Measurements from ENCODE around the gene TTLL7.
"Not testable (repeated sequence)": the region's sequence is repeated elsewhere in the genome, so short reads cannot be mapped to it uniquely, and the experiment has no call there.

TTLL7 gene

DNA sequence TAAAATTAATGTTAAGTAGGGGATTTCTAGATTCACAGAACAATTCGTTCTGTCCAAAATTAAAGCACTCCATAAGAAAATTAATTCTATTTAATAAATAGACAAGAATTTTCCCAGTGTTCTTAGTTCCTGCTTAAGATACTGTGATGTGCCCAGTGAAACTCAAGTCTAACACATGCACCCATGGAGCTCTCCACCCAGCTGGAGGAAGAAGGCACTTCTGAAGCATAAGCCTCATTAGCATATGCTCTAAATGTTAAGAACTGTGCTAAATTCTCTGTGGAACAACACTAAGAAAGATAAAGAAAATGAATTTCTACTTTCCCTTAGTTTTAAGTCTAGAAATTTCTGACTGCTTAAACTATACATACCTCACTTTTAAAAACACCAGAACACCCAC is 71.2 kb downstream of the TTLL7 start:
- no peak for DNase-seq

DNA sequence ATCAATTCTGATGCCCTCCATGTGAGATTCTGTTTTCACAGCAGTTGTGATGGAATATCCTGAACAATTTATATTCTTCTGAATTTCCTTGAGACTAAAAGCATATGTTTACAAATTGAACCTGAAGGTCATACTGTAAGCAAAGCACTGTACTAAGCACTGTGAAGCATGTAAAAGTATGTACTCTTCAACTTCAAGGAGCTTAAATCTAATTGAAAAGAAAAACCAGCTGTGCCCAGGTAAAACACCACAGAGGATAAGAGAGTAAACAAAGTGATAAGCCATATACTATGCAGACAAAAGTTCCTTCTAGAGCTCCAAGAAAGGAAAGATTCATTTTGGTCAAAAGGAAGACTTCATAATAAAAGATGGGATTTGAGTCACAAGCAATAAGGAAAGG is 71.9 kb downstream of the TTLL7 start:
- no peak for DNase-seq

DNA sequence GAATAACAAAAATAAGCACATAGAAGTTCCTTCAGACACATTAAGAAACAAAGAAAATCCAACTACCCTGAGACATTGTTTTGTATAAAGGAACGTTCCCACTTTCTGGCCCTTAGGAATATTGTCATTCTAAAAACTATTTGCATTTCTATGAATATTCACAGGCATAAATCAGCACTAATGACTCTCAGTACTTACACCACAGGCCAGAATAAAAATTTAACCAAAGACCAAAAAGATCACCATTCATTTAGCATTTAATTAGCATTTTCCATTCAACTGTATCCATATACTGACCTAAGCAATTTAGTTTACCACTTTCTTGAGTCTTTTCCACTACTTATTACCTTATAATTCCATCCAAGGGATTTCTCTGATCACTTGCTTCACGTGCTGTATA is 75.4 kb downstream of the TTLL7 start:
- DNase-seq: no peak

GRCh38 chr1:83922431-83922830 is 76.5 kb downstream of the TTLL7 start:
- DNase-seq: no peak

- DNase-seq: no peak
These were observed 78.6 kb downstream of the TTLL7 start for GRCh38 chr1:83920320-83920719.

DNA sequence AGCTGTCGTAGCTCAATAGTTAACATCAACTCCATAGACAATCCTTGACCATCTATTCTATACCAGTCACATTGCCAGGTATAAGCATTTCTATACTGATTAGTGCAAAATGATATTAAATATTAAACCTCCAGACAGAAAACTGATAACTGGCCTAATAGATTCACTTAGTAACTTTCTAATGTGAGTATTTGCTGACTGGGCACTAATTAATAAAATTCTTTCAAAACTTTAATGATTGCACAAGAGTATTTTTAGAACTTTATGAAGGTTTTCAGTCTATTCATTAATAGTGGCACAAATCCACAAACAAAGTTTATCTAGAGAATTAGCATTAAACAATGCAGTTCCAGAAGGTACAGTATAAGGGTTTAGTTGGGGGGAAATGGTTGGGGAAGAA is 79.1 kb downstream of the TTLL7 start:
- DNase-seq: no peak

GRCh38 chr1:83918688-83919285 is 80.1 kb downstream of the TTLL7 start:
- DNase-seq: no peak

GRCh38 chr1:83917959-83918358 is 81.0 kb downstream of the TTLL7 start:
- no peak for DNase-seq

GRCh38 chr1:83916094-83916493 is 82.8 kb downstream of the TTLL7 start:
- DNase-seq: not testable (repeated sequence)

- DNase-seq: no peak
These were observed 86.1 kb downstream of the TTLL7 start for GRCh38 chr1:83912876-83913275.

DNA sequence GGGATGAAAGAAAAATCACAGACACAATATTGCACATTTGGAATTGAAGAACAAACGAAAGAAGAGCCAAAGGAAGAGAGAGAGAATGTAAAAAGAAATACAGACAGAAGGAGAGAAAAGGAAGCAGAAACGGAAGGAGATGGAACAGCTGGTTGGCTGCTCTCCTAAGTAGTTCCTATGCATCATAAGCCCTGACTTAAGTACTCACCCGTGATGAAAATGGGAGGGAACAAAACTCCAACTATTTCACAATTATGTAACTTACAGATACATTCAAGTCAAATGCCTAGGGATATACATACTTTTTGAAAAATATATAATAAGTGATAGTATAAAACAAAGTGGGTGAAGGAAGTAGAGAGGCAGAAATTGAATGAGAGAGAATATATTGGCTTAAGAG is 88.5 kb downstream of the TTLL7 start:
- peak; percentile 34 for DNase-seq

DNA sequence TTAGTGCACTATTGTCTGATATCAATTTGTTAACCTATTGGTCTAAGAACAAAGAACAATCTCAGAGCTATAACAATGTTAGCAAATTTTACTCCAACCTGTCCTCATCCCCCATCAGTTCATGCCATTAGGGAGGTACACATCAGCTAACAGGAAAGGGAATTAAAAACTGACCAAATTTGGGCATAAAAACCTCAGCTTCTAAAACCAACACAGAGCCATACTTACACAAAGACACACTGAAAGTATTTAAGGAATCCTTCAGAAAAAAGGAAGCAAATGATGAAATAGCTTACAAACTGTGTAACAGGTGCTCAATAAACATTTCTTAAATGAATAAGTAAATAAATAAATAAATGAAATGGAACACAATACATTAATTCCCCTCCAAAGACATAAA is 89.2 kb downstream of the TTLL7 start:
- DNase-seq: peak; percentile 36

DNA sequence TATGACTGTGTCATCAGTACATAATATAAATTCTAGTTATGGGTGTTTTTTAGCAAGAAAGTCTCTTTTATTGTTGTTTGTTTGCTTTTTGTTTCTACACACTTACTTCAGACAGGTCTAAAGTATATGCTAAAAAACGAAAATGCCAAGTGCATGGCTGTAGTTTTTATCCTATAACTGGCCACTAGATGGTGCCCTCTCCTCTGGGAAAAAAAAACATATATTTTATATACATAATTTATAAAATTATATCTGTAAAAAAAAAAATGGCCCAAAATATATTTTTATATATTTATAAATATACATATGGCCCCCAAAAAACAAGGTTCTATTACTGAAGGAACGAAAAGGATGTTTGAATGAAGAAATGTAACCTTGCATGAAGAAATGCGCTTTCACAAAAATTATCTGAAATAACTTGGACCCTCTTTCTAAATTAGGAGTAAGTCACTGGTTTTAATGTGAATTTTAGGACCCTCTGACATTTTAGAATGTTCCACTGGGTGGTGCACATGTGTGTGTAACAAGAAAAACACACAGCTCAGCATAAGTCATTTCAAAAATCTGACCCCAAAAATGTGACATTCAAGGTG is 93.5 kb downstream of the TTLL7 start:
- peak; percentile 30 for DNase-seq

GRCh38 chr1:83901547-83902155 is 97.3 kb downstream of the TTLL7 start:
- DNase-seq: peak; percentile 75

- peak; percentile 71 for DNase-seq
These were observed 98.4 kb downstream of the TTLL7 start for GRCh38 chr1:83900524-83900923.

- DNase-seq: no peak
These were observed 101.4 kb downstream of the TTLL7 start for GRCh38 chr1:83897516-83897915.

GRCh38 chr1:83896299-83896698 is 102.6 kb downstream of the TTLL7 start:
- no peak for DNase-seq

GRCh38 chr1:83889707-83890106 is 109.2 kb downstream of the TTLL7 start:
- peak; percentile 39 for DNase-seq

DNA sequence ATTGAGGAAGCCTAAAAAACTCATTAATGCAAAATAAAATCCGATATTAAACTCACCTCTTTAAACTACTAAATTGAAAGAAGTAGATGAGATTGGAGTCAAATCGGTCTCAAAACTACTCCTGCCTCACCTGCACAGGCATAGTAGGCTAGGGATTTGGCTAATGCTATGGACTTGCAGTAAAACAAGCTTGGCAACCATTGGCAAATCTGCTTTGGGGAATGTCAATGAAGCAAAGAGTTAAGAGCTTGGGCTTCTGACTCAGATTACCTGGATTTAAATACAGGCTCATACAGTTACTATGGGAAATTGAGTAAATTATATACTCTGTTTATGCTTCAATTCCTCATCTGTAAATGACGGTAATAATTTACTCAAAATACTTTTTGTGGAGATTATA is 111.4 kb downstream of the TTLL7 start:
- no peak for DNase-seq

- DNase-seq: no peak
These were observed 115.0 kb downstream of the TTLL7 start for GRCh38 chr1:83883979-83884378.

GRCh38 chr1:83882906-83883305 is 116.0 kb downstream of the TTLL7 start:
- peak; percentile 59 for DNase-seq

GRCh38 chr1:83872515-83872914 is 126.4 kb downstream of the TTLL7 start:
- no peak for DNase-seq

GRCh38 chr1:83864991-83865390 is 133.9 kb downstream of the TTLL7 start:
- DNase-seq: no peak

DNA sequence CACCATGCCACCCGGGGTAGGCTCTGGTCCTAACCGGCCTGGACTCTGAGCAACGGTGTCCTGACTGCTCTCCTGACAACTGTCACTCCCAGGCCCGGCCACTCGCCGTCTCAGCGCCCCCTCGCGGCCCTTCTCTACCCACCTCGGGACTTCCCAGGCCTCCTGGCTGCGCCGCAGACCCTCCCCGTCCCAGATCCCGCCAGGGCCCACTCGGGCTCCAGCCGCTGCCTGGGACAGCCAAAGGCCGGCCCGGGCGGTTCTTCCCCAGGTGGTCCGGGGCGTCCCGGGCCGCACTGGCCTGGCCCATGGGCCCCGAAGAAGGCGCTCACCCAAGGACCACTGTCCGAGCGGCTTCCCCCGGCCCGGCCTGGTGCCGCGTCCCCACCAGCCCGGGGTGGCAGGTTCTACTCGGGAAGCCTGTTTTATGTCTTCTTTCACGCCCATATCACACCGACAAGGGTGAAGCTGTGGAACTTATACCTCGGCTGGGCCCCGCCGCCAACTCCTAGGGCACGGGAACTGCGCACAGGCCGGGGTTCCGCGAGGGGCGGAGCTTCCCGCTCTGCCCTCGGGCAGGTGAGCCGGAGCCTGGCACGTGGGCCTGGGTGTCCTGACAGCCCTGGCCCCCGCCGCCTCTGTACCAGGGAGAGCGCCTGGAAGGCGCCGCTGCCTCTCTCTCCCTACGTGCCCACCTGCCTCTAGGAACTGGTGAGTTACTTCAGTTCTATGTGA is 138.3 kb downstream of the TTLL7 start:
- no peak for DNase-seq

All from fibroblast of upper back skin (primary cell).